Endothelial cell of umbilical vein (primary cell): Measurements from ENCODE around the gene AKAIN1. TPM values are rescaled to one million over a fixed set of nuclear protein-coding genes. Genes with fewer than 3 reads are reported as not detected.

Experiments used
- BruUV-seq: library from RNA; stranded (reverse); fragments of 400-500 nt; replicated peaks from 2 replicates; lab custom pipeline; 2021; lab: Mats Ljungman, UMichigan
- CTCF ChIA-PET: fragments of 300-600, 350-600 bp; sonication (Branson Sonifier 250); formaldehyde crosslinking; loops from one replicate; lab custom pipeline; 2021; ENCODE audit warnings: antibody characterized with exemption, inconsistent platforms; lab: Charles Lee
- POLR2A ChIA-PET: fragments of 300-600, 350-600 bp; sonication (Branson Sonifier 250); formaldehyde crosslinking; loops from one replicate; lab custom pipeline; 2021; ENCODE audit warnings: antibody characterized with exemption, inconsistent platforms; lab: Charles Lee
- DNase-seq: peaks from one replicate; pipeline ENCODE4 v3.0.0-alpha.2; 2011; ENCODE audit warnings: low read depth, low spot score
- FAIRE-seq: peaks from 2 replicates; lab custom pipeline; 2011; peaks lifted over from hg19 to GRCh38; lab: Jason Lieb, UNC
- H2AFZ ChIP-seq: 2 replicates; pipeline ENCODE4 v1.6.0; 2012; ENCODE audit warnings: low read depth, low read length, control low read depth, inconsistent platforms
- H3K27ac ChIP-seq: 2 replicates; pipeline ENCODE4 v1.5.1; 2011; ENCODE audit warnings: low read depth, mild to moderate bottlenecking, control low read depth, low read length, moderate library complexity; ENCODE audit not compliant: insufficient read depth
- H3K27me3 ChIP-seq, 2 experiments: 2 replicates each; pipeline versions ENCODE4 v1.6.0 to v1.6.1; 2011; ENCODE audit warnings: low read length in 2 of 2, mixed read lengths in 1 of 2; ENCODE audit not compliant: control insufficient read depth in 2 of 2, insufficient read depth in 2 of 2
- H3K36me3 ChIP-seq, 2 experiments: 2 replicates in 1 of 2; 3 replicates in 1 of 2; pipeline ENCODE4 v1.5.1; 2011; ENCODE audit warnings: low read length in 2 of 2, mild to moderate bottlenecking in 1 of 2, moderate library complexity in 1 of 2; ENCODE audit not compliant: control insufficient read depth in 2 of 2, insufficient read depth in 2 of 2; ENCODE audit errors: extremely low read depth in 1 of 2
- H3K4me1 ChIP-seq: 3 replicates; pipeline ENCODE4 v1.5.1; 2011; ENCODE audit warnings: mild to moderate bottlenecking, low read length; ENCODE audit not compliant: control insufficient read depth, insufficient read depth; ENCODE audit errors: extremely low read depth
- H3K4me2 ChIP-seq: 2 replicates; pipeline ENCODE4 v1.6.1; 2011; ENCODE audit warnings: low read length, control low read depth, mixed read lengths; ENCODE audit not compliant: insufficient read depth
- H3K4me3 ChIP-seq, 3 experiments: fragments of 200-600 bp in 1 of 3; sonication (generic), shearing (Covaris generic) in 1 of 3; replicated peaks in 1 of 3; 2 replicates each; pipeline ENCODE4 v1.5.1; 2011 to 2016; ENCODE audit warnings: control low read depth in 3 of 3, low read length in 3 of 3, mild to moderate bottlenecking in 2 of 3, inconsistent platforms in 1 of 3, low read depth in 1 of 3, moderate library complexity in 1 of 3; ENCODE audit not compliant: insufficient read depth in 1 of 3
- H3K79me2 ChIP-seq: 2 replicates; pipeline ENCODE4 v1.6.0; 2012; ENCODE audit warnings: low read length, inconsistent platforms; ENCODE audit not compliant: control insufficient read depth, insufficient read depth
- H3K9ac ChIP-seq: replicated peaks from 2 replicates; pipeline ENCODE3; 2011; ENCODE audit warnings: low read length, control low read depth; ENCODE audit not compliant: insufficient read depth; ENCODE audit errors: extremely low read depth
- H3K9me1 ChIP-seq: replicated peaks from 3 replicates; pipeline ENCODE4 v1.6.0; 2011; ENCODE audit warnings: mild to moderate bottlenecking, low read length; ENCODE audit not compliant: control insufficient read depth, insufficient read depth; ENCODE audit errors: extremely low read depth
- H3K9me3 ChIP-seq: replicated peaks from 2 replicates; pipeline ENCODE4 v1.5.1; 2012; ENCODE audit warnings: low read length, inconsistent platforms; ENCODE audit not compliant: control insufficient read depth, insufficient read depth
- H4K20me1 ChIP-seq: replicated peaks from 2 replicates; pipeline ENCODE3; 2011; ENCODE audit warnings: mild to moderate bottlenecking, low read length; ENCODE audit not compliant: control insufficient read depth, insufficient read depth; ENCODE audit errors: extremely low read depth
- CTCF ChIP-seq, 2 donors: IDR thresholded peaks; 1 replicate in 1 of 2; 2 replicates in 1 of 2; pipeline ENCODE4 v1.5.1; 2011; ENCODE audit warnings: low read length in 2 of 2, mild to moderate bottlenecking in 2 of 2, moderate library complexity in 2 of 2, control low read depth in 1 of 2, inconsistent platforms in 1 of 2, low read depth in 1 of 2; ENCODE audit not compliant: insufficient read depth in 1 of 2; ENCODE audit errors: extremely low read depth in 1 of 2
- EZH2 ChIP-seq: IDR thresholded peaks from 2 replicates; pipeline ENCODE4 v1.6.1; 2012; ENCODE audit warnings: borderline replicate concordance, low read depth, mild to moderate bottlenecking, moderate library complexity, low read length, inconsistent platforms; ENCODE audit not compliant: severe bottlenecking
- FOS ChIP-seq: IDR thresholded peaks from 2 replicates; pipeline ENCODE4 v1.6.1; 2011; ENCODE audit warnings: mild to moderate bottlenecking, low read length, moderate library complexity, borderline replicate concordance; ENCODE audit not compliant: insufficient read depth
- GATA2 ChIP-seq: IDR thresholded peaks from 2 replicates; pipeline ENCODE4 v1.7.0; 2011; ENCODE audit warnings: low read depth, mild to moderate bottlenecking, moderate library complexity, mixed read lengths, low read length; ENCODE audit not compliant: insufficient read length, insufficient read depth
- JUN ChIP-seq: IDR thresholded peaks from 2 replicates; pipeline ENCODE4 v1.6.1; 2011; ENCODE audit warnings: borderline replicate concordance, low read depth; ENCODE audit not compliant: insufficient read length, insufficient read depth
- MAX ChIP-seq: IDR thresholded peaks from 2 replicates; pipeline ENCODE4 v1.6.1; 2011; ENCODE audit not compliant: insufficient read depth, insufficient read length
- MYC ChIP-seq: IDR thresholded peaks from one replicate; pipeline ENCODE4 v1.6.1; 2011; ENCODE audit warnings: mild to moderate bottlenecking, low read depth, low read length
- POLR2A ChIP-seq: IDR thresholded peaks from 2 replicates; pipeline ENCODE4 v1.6.1; 2012; ENCODE audit warnings: low read depth, mild to moderate bottlenecking, control low read depth, low read length
- POLR2AphosphoS5 ChIP-seq: IDR thresholded peaks from 2 replicates; pipeline ENCODE4 v1.6.1; 2012; ENCODE audit warnings: low read depth, mild to moderate bottlenecking, control low read depth, low read length, moderate library complexity; ENCODE audit not compliant: insufficient read depth
- dilution Hi-C: fragments of 300-500 bp; cut with MboI; formaldehyde crosslinking; loops from one replicate; pipeline ENCODE4 v1.15.0; 2019; ENCODE audit warnings: low sequenced_read_pairs; ENCODE audit not compliant: extremely low pct_ligation_motif_present
- intact Hi-C: fragments of 100-400 bp; cut with micrococcal nuclease; formaldehyde crosslinking; loops from one replicate; pipeline ENCODE4 v1.10.0; 2022
- polyA plus RNA-seq, 4 experiments: library from polyadenylated mRNA; depleted of rRNA in 3 of 4; stranded (reverse) in 3 of 4; unstranded in 1 of 4; fragments of >200 nt; gene quantifications; 2 replicates each; pipeline versions ENCODE4 v1.2.1 to v1.2.3, GENCODE V29; 2011 to 2012; ENCODE audit warnings: missing spikeins in 1 of 4
- total RNA-seq: library from RNA; stranded (reverse); gene quantifications from 2 replicates; pipeline ENCODE4 v1.2.3, GENCODE V29; 2021

AKAIN1 gene
- total and polyA plus RNA-seq, 2 donors (not counting 3 experiments of a cell fraction or from before 2014, with no cell fraction given): not detected

- BruUV-seq: no TSS peak
- Histone ChIP-seq H3K9me1 (no peaks in the 10 kb centered on the region), H3K4me3 (no peak overlapping the region), H3K36me3 (no peaks in the 10 kb centered on the region), H3K27me3 (no peaks in the 10 kb centered on the region), H2AFZ (no peak overlapping the region), H3K27ac (no peak overlapping the region), H3K79me2 (no peaks in the 10 kb centered on the region), H3K4me1 (no peaks in the 10 kb centered on the region), H3K9me3 (no peaks in the 10 kb centered on the region), H4K20me1 (no peaks in the 10 kb centered on the region), H3K9ac (no peak overlapping the region), H3K4me2 (no peak overlapping the region)
- intact Hi-C loops (no loop called here), dilution Hi-C loops (no loop called here)
- ChIA-PET CTCF (no interaction called here), POLR2A (no interaction called here)
- FAIRE-seq: no peak
- TF ChIP-seq MAX (no peak), GATA2 (no peak), MYC (no peak), FOS (no peak), POLR2A (no peak), POLR2AphosphoS5 (no peak), CTCF (IDR thresholded peaks at IDR 0.05; ENCODE audit: extremely low read depth in 1 of 2, insufficient read depth in 1 of 2, low read depth in 1 of 2, low read length in 2 of 2) (no peak), EZH2 (no peak), JUN (no peak)
- DNase-seq: no peak
Observed at GRCh38 chr18:5162111-5162510, 34.9 kb downstream of the AKAIN1 start.
